ENCODE results near the gene RRAGC. TPM values are rescaled to one million over a fixed set of nuclear protein-coding genes. Genes with fewer than 3 reads are reported as not detected.

Gene RRAGC
- total and polyA plus RNA-seq, 10 of the 15 experiments (the other 5 are each of a cell fraction or from before 2014, with no cell fraction given): 5.5 to 22.1 (median 15.0) TPM

DNA sequence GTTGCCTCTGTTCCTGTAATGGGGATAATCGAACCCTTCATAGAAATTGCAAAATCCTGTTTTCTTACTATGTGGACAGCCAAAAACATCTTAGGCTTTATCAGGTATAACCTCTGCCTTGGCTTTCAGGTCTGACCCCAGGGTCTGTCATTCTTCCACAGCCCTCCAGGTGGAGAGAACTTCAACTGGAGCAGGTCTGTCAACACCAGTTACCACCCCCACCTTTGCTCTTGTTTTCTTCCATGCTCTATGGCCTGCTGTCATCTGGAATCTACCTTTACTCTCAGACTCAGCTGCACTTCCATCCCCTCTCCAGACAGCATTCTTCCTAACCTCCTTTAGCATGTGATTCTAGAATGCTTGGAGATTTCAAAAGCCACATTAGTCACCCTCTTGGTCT lies 32.2 kb upstream of the RRAGC start:
- RAD21 ChIA-PET (ENCODE audit: unreplicated experiment): no interaction called here
- H3K9ac ChIP-seq (ENCODE audit: control insufficient read depth, insufficient read depth, low read length): no peak overlapping the region
- SMC1A ChIA-PET (ENCODE audit: uncharacterized antibody, unreplicated experiment): interaction anchor here (1.5 kb wide), 1 partner anchor 200 kb away, joined by 3 read pairs; no protein-coding TSS in a partner anchor
- no peaks in the 10 kb centered on the region for H3K79me2 ChIP-seq (ENCODE audit: control insufficient read depth, insufficient read depth, low read length)
- DNase-seq (ENCODE audit: low read depth, low spot score) (no peak), FAIRE-seq (no peak), ATAC-seq (no peak)
- intact Hi-C loops (cut with micrococcal nuclease; ENCODE audit: unreplicated experiment) (no loop called here), in situ Hi-C loops (cut with MboI) (no loop called here)
- H3K9me3 ChIP-seq (replicated peaks; ENCODE audit: control insufficient read depth, insufficient read depth, low read length): no peaks in the 10 kb centered on the region
- no peak overlapping the region for H3K4me3 ChIP-seq
- H3K27ac ChIP-seq (ENCODE audit: control insufficient read depth, insufficient read depth): no peak overlapping the region
- H3K27me3 ChIP-seq (replicated peaks in 1 of 2; ENCODE audit: control insufficient read depth in 2 of 2, insufficient read depth in 2 of 2, low read length in 1 of 2): no peaks in the 10 kb centered on the region
- no peaks in the 10 kb centered on the region for H3K36me3 ChIP-seq (ENCODE audit: control insufficient read depth in 2 of 2, insufficient read depth in 2 of 2, low read length in 1 of 2)
- no TSS peak for BruUV-seq (replicated peaks)
- CTCF ChIA-PET: no interaction called here
- H3K4me2 ChIP-seq (ENCODE audit: control insufficient read depth, insufficient read depth): no peak overlapping the region
- POLR2A ChIA-PET: no interaction called here
- WGBS (ENCODE audit: insufficient coverage, insufficient replicate concordance, low lambda C conversion rate, missing lambda C conversion rate): 100% methylated on average over 1 of the region's 1 CpG
- H2AFZ ChIP-seq (ENCODE audit: control insufficient read depth, low read depth, low read length): no peak overlapping the region
- H4K20me1 ChIP-seq (ENCODE audit: control insufficient read depth, insufficient read depth): no peaks in the 10 kb centered on the region
- TF ChIP-seq SMC3 (IDR thresholded peaks at IDR 0.05; ENCODE audit: borderline replicate concordance, low read length) (peak; percentile 16; the same call in 1 of the 2 replicates), TBL1XR1 (IDR thresholded peaks at IDR 0.05; ENCODE audit: low read depth, low read length) (no peak)
- TF ChIP-seq, protein P1, sequence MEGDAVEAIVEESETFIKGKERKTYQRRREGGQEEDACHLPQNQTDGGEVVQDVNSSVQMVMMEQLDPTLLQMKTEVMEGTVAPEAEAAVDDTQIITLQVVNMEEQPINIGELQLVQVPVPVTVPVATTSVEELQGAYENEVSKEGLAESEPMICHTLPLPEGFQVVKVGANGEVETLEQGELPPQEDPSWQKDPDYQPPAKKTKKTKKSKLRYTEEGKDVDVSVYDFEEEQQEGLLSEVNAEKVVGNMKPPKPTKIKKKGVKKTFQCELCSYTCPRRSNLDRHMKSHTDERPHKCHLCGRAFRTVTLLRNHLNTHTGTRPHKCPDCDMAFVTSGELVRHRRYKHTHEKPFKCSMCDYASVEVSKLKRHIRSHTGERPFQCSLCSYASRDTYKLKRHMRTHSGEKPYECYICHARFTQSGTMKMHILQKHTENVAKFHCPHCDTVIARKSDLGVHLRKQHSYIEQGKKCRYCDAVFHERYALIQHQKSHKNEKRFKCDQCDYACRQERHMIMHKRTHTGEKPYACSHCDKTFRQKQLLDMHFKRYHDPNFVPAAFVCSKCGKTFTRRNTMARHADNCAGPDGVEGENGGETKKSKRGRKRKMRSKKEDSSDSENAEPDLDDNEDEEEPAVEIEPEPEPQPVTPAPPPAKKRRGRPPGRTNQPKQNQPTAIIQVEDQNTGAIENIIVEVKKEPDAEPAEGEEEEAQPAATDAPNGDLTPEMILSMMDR (IDR thresholded peaks at IDR 0.05 in 2 of 3, conservative IDR thresholded peaks at IDR 0.05 in 1 of 3; ENCODE audit: control insufficient read depth in 2 of 3, extremely low read depth in 1 of 3, insufficient read depth in 1 of 3, low read depth in 3 of 3, low read length in 3 of 3): peak in 1 of 3 experiments; percentile 17; a peak in 1 of 6 replicates
- no peaks in the 10 kb centered on the region for H3K4me1 ChIP-seq (ENCODE audit: control insufficient read depth, insufficient read depth, low read length)

DNA sequence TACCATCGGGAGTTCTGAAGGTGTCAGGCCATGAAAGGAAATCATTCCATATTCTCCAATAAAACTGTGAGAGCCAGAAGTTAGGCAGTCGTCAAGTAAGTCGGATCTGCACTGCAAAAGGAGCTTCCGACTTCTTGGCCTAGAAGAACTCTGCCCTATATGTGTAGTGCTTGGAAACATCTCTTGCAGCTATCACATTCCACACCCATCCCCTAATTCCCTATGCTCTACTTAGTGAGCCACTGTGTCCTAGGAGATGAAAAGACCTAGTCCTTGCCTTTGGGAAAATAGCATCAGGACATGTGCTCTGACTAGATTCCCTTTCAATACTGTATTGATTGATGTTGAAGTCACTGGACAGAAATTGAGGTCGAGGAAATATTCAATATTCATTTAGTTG lies 30.0 kb upstream of the RRAGC start:
- no peak for ATAC-seq
- no peaks in the 10 kb centered on the region for H3K36me3 ChIP-seq (ENCODE audit: control insufficient read depth in 2 of 2, insufficient read depth in 2 of 2, low read length in 1 of 2)
- ChIA-PET CTCF (no interaction called here), RAD21 (ENCODE audit: unreplicated experiment) (interaction anchor here (0.5 to 1.0 kb wide), 2 partner anchors 202 to 987 kb away, joined by 3 read pairs; no protein-coding TSS in a partner anchor), SMC1A (ENCODE audit: uncharacterized antibody, unreplicated experiment) (no interaction called here), POLR2A (no interaction called here)
- H3K4me2 ChIP-seq (ENCODE audit: control insufficient read depth, insufficient read depth): no peak overlapping the region
- H3K4me3 ChIP-seq: no peak overlapping the region
- 44% methylated on average over 5 of the region's 5 CpGs for WGBS (ENCODE audit: insufficient coverage, insufficient replicate concordance, low lambda C conversion rate, missing lambda C conversion rate)
- no peaks in the 10 kb centered on the region for H4K20me1 ChIP-seq (ENCODE audit: control insufficient read depth, insufficient read depth)
- no peak overlapping the region for H2AFZ ChIP-seq (ENCODE audit: control insufficient read depth, low read depth, low read length)
- in situ Hi-C loops (cut with MboI): no loop called here
- no peak for DNase-seq (ENCODE audit: low read depth, low spot score)
- no peaks in the 10 kb centered on the region for H3K27me3 ChIP-seq (replicated peaks in 1 of 2; ENCODE audit: control insufficient read depth in 2 of 2, insufficient read depth in 2 of 2, low read length in 1 of 2)
- no TSS peak for BruUV-seq (replicated peaks)
- FAIRE-seq: no peak
- no peaks in the 10 kb centered on the region for H3K9me3 ChIP-seq (replicated peaks; ENCODE audit: control insufficient read depth, insufficient read depth, low read length)
- no peaks in the 10 kb centered on the region for H3K79me2 ChIP-seq (ENCODE audit: control insufficient read depth, insufficient read depth, low read length)
- H3K27ac ChIP-seq (ENCODE audit: control insufficient read depth, insufficient read depth): no peak overlapping the region
- H3K4me1 ChIP-seq (ENCODE audit: control insufficient read depth, insufficient read depth, low read length): no peaks in the 10 kb centered on the region
- intact Hi-C loops (cut with micrococcal nuclease; ENCODE audit: unreplicated experiment): no loop called here
- H3K9ac ChIP-seq (ENCODE audit: control insufficient read depth, insufficient read depth, low read length): no peak overlapping the region
- TF ChIP-seq SUPT20H (IDR thresholded peaks at IDR 0.05; ENCODE audit: borderline replicate concordance, control insufficient read depth, low read depth, low read length) (no peak), WRNIP1 (IDR thresholded peaks at IDR 0.05; ENCODE audit: borderline replicate concordance, low read depth, low read length) (no peak), E4F1 (IDR thresholded peaks at IDR 0.05; ENCODE audit: borderline replicate concordance, partially characterized antibody) (no peak)
- TF ChIP-seq, protein P2, sequence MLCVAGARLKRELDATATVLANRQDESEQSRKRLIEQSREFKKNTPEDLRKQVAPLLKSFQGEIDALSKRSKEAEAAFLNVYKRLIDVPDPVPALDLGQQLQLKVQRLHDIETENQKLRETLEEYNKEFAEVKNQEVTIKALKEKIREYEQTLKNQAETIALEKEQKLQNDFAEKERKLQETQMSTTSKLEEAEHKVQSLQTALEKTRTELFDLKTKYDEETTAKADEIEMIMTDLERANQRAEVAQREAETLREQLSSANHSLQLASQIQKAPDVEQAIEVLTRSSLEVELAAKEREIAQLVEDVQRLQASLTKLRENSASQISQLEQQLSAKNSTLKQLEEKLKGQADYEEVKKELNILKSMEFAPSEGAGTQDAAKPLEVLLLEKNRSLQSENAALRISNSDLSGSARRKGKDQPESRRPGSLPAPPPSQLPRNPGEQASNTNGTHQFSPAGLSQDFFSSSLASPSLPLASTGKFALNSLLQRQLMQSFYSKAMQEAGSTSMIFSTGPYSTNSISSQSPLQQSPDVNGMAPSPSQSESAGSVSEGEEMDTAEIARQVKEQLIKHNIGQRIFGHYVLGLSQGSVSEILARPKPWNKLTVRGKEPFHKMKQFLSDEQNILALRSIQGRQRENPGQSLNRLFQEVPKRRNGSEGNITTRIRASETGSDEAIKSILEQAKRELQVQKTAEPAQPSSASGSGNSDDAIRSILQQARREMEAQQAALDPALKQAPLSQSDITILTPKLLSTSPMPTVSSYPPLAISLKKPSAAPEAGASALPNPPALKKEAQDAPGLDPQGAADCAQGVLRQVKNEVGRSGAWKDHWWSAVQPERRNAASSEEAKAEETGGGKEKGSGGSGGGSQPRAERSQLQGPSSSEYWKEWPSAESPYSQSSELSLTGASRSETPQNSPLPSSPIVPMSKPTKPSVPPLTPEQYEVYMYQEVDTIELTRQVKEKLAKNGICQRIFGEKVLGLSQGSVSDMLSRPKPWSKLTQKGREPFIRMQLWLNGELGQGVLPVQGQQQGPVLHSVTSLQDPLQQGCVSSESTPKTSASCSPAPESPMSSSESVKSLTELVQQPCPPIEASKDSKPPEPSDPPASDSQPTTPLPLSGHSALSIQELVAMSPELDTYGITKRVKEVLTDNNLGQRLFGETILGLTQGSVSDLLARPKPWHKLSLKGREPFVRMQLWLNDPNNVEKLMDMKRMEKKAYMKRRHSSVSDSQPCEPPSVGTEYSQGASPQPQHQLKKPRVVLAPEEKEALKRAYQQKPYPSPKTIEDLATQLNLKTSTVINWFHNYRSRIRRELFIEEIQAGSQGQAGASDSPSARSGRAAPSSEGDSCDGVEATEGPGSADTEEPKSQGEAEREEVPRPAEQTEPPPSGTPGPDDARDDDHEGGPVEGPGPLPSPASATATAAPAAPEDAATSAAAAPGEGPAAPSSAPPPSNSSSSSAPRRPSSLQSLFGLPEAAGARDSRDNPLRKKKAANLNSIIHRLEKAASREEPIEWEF (IDR thresholded peaks at IDR 0.05; ENCODE audit: insufficient replicate concordance, low read depth, low read length): no peak
